Activated naive CD4-positive, alpha-beta T cell treated with anti-CD3 and anti-CD28 coated beads, Interleukin-2, amount 10 ng/mL, durations not matched to agents 7 days and 5 days (primary cell): ENCODE measurements around the gene RAB10.

Experiments used
- CTCF ChIA-PET: fragments of 350-600 bp; sonication (Branson Sonifier 250); formaldehyde crosslinking; loops from one replicate; lab custom pipeline; 2021; ENCODE audit warnings: antibody characterized with exemption; lab: Charles Lee
- DNase-seq: peaks from one replicate; pipeline ENCODE4 v3.0.0-alpha.2; 2020
- H3K27ac Mint-ChIP-seq: one replicate; pipeline ENCODE4 v1.8.0; 2021; ENCODE audit warnings: mild to moderate bottlenecking, moderate library complexity, mixed read lengths
- H3K27me3 Mint-ChIP-seq: one replicate; pipeline ENCODE4 v1.8.0; 2021; ENCODE audit warnings: mild to moderate bottlenecking, mixed read lengths
- H3K36me3 Mint-ChIP-seq: one replicate; pipeline ENCODE4 v1.8.0; 2021; ENCODE audit warnings: mixed read lengths
- H3K4me1 Mint-ChIP-seq: one replicate; pipeline ENCODE4 v1.8.0; 2021; ENCODE audit warnings: mixed read lengths
- H3K4me3 Mint-ChIP-seq: one replicate; pipeline ENCODE4 v1.8.0; 2021; ENCODE audit warnings: mild to moderate bottlenecking, moderate library complexity, mixed read lengths
- H3K9me3 Mint-ChIP-seq: one replicate; pipeline ENCODE4 v1.8.0; 2021; ENCODE audit warnings: mixed read lengths

The RAB10 gene

DNA sequence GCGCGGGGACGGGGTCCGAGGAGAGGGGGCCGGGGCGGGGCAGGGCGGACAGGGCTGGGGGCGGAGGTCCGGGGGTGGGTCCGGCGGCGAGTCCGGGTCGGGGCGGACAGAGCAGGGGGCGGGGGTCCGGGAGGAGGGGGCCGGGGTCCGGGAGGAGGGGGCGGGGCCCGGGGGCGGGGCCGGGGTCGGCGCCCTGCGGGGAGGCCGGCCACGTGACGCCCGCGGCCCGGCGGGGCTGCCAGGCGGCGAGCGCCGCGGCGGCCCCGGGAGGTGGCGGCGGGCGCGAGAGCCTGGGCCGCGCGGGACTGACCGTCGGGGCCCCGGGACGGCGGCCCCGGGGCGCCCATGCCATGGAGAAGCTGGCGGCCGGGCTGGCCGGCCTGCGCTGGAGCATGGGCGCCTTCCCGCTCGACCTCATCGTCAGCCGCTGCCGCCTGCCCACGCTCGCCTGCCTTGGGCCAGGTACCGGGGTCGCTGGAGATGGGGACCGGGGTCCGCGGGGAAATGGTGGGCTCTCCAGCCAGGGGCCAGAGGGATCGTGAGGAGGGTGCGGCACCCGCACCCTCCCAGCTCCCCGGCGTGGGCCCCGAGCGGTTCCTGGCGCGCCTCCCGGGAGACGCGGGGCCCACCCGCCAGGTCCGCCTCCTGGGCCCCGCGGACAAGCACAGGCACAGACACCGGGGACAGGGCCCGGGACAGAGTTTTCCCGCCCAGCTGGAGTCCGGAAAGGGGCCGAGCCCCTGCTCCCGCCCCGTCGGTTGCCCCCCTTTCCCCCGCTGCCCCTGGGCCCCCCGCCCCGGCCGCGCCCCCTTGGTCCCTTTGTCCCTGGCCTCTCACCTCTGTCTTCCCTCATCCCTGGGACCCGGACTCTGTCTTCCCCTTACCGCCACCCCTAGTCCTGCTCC lies 139.2 kb downstream of the RAB10 start, which contains the start of gene GAREM2:
GAREM2 (plus strand) TSS at position 218 of the 905 bp plus-strand sequence; CDS start at position 351, 133 bp downstream.
- peaks cover 13% of the 10 kb centered on the region for H3K4me1 Mint-ChIP-seq
- H3K27me3 Mint-ChIP-seq = peaks cover 91% of the 10 kb centered on the region
- DNase-seq = no peak
- no peak within 1 kb of the TSS for H3K27ac Mint-ChIP-seq
- H3K9me3 Mint-ChIP-seq = no peaks in the 10 kb centered on the region
- peaks cover 3% of the 10 kb centered on the region for H3K36me3 Mint-ChIP-seq
- CTCF ChIA-PET = interaction anchor here (1.5 to 1.6 kb wide), 2 partner anchors 8 to 11 kb away, joined by 5 to 7 read pairs; no protein-coding TSS in a partner anchor
- H3K4me3 Mint-ChIP-seq = peak within 1 kb of the TSS; percentile 71

DNA sequence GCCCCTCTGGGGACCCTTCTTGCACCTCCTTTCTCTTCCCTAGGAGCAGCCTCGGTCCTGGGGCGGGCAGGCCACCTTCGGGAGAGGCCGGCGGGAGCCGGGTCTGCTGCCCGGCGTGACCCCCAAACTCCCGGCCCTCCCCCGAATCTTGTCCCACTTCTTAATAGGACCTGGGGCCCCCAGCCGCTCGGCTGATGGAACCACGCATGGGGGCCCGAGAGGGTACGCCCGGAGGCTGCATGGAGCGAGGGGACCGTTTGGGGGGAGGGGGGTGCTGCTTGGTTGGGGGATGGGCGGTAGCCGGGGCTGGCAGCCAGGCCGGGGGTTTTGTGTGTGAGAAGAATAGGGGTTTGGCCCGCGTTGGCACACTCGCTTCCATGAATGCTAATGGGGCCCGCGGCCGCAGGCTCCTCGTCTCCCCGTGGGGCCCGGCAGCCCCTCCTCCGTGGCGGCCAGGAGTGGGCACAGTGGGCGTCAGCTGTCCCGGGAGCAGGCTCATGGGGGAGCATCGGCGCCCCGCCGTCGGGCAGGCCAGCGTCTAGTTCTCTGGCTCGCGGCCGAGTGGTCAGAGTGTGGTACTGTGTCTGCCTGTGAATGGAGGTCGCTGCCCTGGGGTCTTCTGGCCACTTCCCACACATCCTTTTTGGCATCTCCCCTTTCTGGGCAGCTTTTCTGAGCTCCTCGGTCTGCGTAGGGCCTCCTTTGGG lies 140.0 kb downstream of the RAB10 start:
- DNase-seq = no peak
- no peaks in the 10 kb centered on the region for H3K9me3 Mint-ChIP-seq
- H3K27me3 Mint-ChIP-seq = peaks cover 96% of the 10 kb centered on the region
- H3K36me3 Mint-ChIP-seq = peaks cover 3% of the 10 kb centered on the region
- peaks cover 13% of the 10 kb centered on the region for H3K4me1 Mint-ChIP-seq
- H3K27ac Mint-ChIP-seq = no peak overlapping the region
- H3K4me3 Mint-ChIP-seq = peak overlapping the region; percentile 65
- CTCF ChIA-PET = interaction anchor here (1.0 to 1.6 kb wide), 2 partner anchors 10 to 404 kb away, joined by 3 to 5 read pairs; no protein-coding TSS in a partner anchor

DNA sequence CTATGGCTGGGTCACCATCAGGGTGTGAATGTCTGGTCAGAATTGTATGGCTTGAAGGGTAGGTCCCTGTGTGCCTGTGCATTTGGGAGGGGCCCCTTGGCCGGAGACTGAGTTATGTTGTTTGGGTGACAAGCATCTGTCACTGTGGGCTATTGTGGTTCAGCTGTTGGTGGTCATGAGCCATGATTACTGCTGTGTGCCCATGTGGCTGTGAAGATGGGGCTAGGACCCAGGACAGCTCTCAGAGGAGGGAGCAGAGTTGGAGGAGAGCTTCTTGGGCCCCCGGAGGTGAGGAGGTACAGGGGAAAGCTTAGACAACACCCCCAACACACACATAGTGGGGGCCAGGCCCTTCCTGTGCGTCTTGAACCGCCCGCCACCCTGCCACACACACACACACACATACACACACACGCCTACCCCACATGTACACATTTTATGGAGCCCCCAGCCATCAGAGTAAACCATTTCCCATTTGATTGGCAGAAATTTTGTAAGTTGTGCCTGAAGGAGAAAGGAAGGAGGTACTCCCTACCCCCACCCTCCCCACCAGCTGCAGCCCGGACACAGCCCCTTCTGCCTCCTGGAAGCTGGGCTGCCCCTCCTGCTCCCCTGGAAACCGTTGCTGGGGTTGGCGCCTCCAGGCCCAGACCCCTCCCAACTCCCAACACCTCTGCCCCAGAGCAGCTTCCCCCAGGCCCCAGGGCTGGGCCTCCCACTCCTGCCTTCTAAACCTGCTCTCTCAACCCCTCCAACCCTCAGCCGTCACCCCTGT lies 141.0 kb downstream of the RAB10 start:
- no peak for DNase-seq
- H3K4me3 Mint-ChIP-seq = peak overlapping the region; percentile 8
- H3K27ac Mint-ChIP-seq = no peak overlapping the region
- CTCF ChIA-PET = interaction anchor here (1.0 to 1.6 kb wide), 2 partner anchors 9 to 403 kb away, joined by 3 to 5 read pairs; no protein-coding TSS in a partner anchor
- H3K9me3 Mint-ChIP-seq = no peaks in the 10 kb centered on the region
- peaks cover 96% of the 10 kb centered on the region for H3K27me3 Mint-ChIP-seq
- H3K36me3 Mint-ChIP-seq = peaks cover 3% of the 10 kb centered on the region
- peaks cover 17% of the 10 kb centered on the region for H3K4me1 Mint-ChIP-seq

GRCh38 chr2:26175466-26176278 lies 141.8 kb downstream of the RAB10 start:
- Mint-ChIP-seq H3K27ac (no peak overlapping the region), H3K27me3 (peaks cover 96% of the 10 kb centered on the region), H3K36me3 (peaks cover 3% of the 10 kb centered on the region), H3K4me1 (peaks cover 17% of the 10 kb centered on the region), H3K4me3 (no peak overlapping the region), H3K9me3 (no peaks in the 10 kb centered on the region)
- no peak for DNase-seq
- CTCF ChIA-PET = interaction anchor here (1.1 kb wide), 1 partner anchor 9 kb away, joined by 6 read pairs; no protein-coding TSS in a partner anchor

DNA sequence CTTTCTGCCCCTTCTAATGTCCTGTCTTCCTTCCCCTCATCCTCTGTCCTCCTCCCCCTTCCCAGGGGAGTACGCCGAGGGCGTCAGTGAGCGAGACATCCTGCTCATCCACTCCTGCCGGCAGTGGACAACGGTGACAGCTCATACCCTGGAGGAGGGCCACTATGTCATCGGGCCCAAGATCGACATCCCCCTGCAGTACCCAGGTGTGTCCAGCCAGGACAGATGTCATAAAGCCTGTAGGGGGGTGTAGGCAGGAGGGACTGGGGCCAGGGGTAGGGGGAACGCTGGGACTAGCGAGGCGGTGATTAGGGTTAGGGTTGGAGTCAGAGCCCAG lies 142.4 kb downstream of the RAB10 start:
- peaks cover 3% of the 10 kb centered on the region for H3K36me3 Mint-ChIP-seq
- no peak overlapping the region for H3K4me3 Mint-ChIP-seq
- DNase-seq = no peak
- CTCF ChIA-PET = interaction anchor here (1.1 kb wide), 1 partner anchor 9 kb away, joined by 6 read pairs; no protein-coding TSS in a partner anchor
- H3K27ac Mint-ChIP-seq = peak overlapping the region; percentile 2
- peaks cover 96% of the 10 kb centered on the region for H3K27me3 Mint-ChIP-seq
- peaks cover 17% of the 10 kb centered on the region for H3K4me1 Mint-ChIP-seq
- no peaks in the 10 kb centered on the region for H3K9me3 Mint-ChIP-seq

DNA sequence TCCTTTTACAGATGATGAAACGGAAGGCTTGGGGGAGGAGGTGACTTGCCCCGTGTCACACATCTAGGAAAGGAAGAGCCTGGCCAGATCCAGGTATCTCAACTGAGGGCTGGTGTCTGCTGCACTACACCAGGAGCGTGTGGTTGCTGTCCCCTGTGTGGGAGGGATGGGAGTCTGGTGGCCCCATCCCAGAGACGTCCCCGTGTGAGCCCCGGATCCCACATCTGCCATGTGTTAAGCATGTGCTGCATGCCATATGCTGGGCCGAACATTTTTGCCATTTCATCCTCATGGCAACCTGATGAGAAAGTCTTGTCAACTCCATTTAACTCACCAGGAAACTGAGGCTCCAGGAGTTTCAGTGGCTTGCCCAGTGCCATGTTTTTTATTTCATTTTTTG lies 143.2 kb downstream of the RAB10 start:
- no peaks in the 10 kb centered on the region for H3K9me3 Mint-ChIP-seq
- H3K27ac Mint-ChIP-seq = no peak overlapping the region
- H3K4me1 Mint-ChIP-seq = peaks cover 10% of the 10 kb centered on the region
- no peak overlapping the region for H3K4me3 Mint-ChIP-seq
- CTCF ChIA-PET = no interaction called here
- DNase-seq = no peak
- H3K36me3 Mint-ChIP-seq = peaks cover 1% of the 10 kb centered on the region
- H3K27me3 Mint-ChIP-seq = peaks cover 94% of the 10 kb centered on the region

DNA sequence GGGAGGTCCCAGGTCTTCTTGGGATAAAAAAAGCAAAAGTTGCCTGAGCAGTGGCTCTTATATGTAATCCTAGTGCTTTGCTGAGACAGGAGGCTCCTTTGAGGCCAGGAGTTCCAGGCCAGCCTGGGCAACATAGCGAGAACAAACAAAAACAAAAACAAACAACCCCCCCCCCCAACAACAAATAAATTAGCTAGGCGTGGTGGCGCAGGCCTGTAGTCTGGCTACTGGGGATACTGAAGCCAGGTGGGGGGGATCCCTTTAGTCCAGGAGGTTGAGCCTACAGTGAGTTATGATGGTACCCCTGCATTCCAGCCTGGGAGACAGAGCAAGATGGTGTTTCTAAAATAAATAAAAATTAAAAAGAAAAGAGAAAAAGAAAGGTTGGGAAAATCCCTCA lies 144.4 kb downstream of the RAB10 start:
- Mint-ChIP-seq H3K4me1 (peaks cover 7% of the 10 kb centered on the region), H3K36me3 (peaks cover 1% of the 10 kb centered on the region), H3K9me3 (no peaks in the 10 kb centered on the region), H3K27me3 (peaks cover 97% of the 10 kb centered on the region), H3K27ac (no peak overlapping the region), H3K4me3 (no peak overlapping the region)
- no peak for DNase-seq
- CTCF ChIA-PET = no interaction called here

DNA sequence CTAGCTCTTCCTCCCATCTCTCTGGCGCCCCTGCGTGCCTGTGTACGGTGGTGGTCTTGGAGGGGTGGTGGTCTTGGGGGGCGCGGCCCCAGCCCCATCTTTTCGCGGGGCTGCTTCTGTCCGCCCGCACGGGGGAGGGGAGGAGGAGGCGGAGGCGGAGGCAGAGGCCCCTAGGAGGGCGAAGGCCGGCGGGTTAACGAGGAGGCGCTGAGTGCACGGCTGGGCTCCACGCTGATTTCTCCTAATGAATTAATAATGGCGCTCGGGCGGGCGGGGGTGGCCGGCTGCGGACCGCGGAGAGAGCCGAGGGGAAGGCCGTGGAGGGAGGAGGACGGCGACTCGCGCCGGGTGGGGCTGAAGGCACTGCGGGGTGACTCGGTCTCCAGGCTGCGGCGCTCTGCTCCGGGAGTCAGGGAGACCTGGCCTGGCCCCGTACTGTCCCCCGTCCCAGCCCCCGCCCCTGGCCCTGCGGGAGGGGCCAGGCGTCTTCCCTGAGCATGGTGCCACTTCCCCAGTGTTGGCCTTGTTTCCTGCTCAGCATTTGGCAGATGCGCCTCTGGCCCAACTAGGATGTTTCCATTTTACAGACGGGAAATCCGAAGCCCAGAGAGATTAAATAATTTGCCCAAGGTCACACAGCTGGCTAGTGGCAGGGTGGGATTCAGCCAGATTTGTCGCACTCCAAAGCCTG lies 145.0 kb downstream of the RAB10 start:
- Mint-ChIP-seq H3K9me3 (no peaks in the 10 kb centered on the region), H3K4me1 (peaks cover 10% of the 10 kb centered on the region), H3K27me3 (peaks cover 93% of the 10 kb centered on the region), H3K4me3 (no peak overlapping the region), H3K36me3 (peaks cover 1% of the 10 kb centered on the region), H3K27ac (no peak overlapping the region)
- no peak for DNase-seq
- CTCF ChIA-PET = no interaction called here

- peaks cover 90% of the 10 kb centered on the region for H3K27me3 Mint-ChIP-seq
- CTCF ChIA-PET = no interaction called here
- H3K36me3 Mint-ChIP-seq = no peaks in the 10 kb centered on the region
- peaks cover 9% of the 10 kb centered on the region for H3K4me1 Mint-ChIP-seq
- no peak for DNase-seq
- no peak overlapping the region for H3K27ac Mint-ChIP-seq
- H3K4me3 Mint-ChIP-seq = no peak overlapping the region
- H3K9me3 Mint-ChIP-seq = no peaks in the 10 kb centered on the region
Observed at GRCh38 chr2:26179446-26179913, 145.6 kb downstream of the RAB10 start.

- Mint-ChIP-seq H3K36me3 (no peaks in the 10 kb centered on the region), H3K27ac (no peak overlapping the region), H3K4me3 (no peak overlapping the region), H3K27me3 (peaks cover 72% of the 10 kb centered on the region), H3K4me1 (peaks cover 22% of the 10 kb centered on the region), H3K9me3 (no peaks in the 10 kb centered on the region)
- CTCF ChIA-PET = interaction anchor here (2.0 kb wide), 1 partner anchor 10 kb away, joined by 7 read pairs; no protein-coding TSS in a partner anchor
- DNase-seq = no peak
Observed at GRCh38 chr2:26182441-26182840, 148.6 kb downstream of the RAB10 start.

GRCh38 chr2:26182887-26183630 lies 149.2 kb downstream of the RAB10 start:
- peak overlapping the region; percentile 23 for H3K4me3 Mint-ChIP-seq
- peaks cover 22% of the 10 kb centered on the region for H3K4me1 Mint-ChIP-seq
- peaks cover under 1% of the 10 kb centered on the region for H3K36me3 Mint-ChIP-seq
- peaks cover 66% of the 10 kb centered on the region for H3K27me3 Mint-ChIP-seq
- H3K27ac Mint-ChIP-seq = no peak overlapping the region
- CTCF ChIA-PET = interaction anchor here (1.2 kb wide), 1 partner anchor 17 kb away, joined by 4 read pairs; no protein-coding TSS in a partner anchor
- H3K9me3 Mint-ChIP-seq = no peaks in the 10 kb centered on the region
- no peak for DNase-seq

DNA sequence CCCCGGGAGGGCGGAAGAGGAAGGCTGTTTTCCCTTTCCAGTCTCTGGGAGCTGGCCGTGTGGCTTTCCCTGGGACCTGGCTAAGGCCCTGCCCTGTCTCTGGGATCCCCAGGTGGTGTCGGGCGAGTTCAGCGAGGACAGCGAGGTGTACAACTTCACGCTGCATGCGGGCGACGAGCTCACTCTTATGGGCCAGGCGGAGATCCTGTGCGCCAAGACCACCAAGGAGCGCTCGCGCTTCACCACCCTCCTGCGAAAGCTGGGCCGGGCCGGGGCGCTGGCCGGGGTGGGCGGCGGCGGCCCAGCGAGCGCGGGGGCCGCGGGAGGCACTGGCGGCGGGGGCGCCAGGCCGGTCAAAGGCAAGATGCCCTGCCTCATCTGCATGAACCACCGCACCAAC lies 150.2 kb downstream of the RAB10 start:
- Mint-ChIP-seq H3K36me3 (peaks cover 1% of the 10 kb centered on the region), H3K9me3 (no peaks in the 10 kb centered on the region), H3K4me1 (peaks cover 22% of the 10 kb centered on the region), H3K27me3 (peaks cover 55% of the 10 kb centered on the region), H3K4me3 (peak overlapping the region; percentile 55), H3K27ac (no peak overlapping the region)
- CTCF ChIA-PET = interaction anchor here (1.0 to 1.7 kb wide), 9 partner anchors 8 to 331 kb away, joined by 3 to 6 read pairs (median 4); partner anchors contain the start of gene KIF3C
- DNase-seq = no peak
